SK-N-SH treated with all-trans-retinoic acid at 6 μM for 48 hours (cell line): ENCODE measurements around the gene HIF1AN.

Experiments used
- ATAC-seq: fragments of 200-7000 bp; cut with Tn5 transposase; 3 replicates; pipeline ENCODE4 v1.9.1; 2020; ENCODE audit warnings: mild to moderate bottlenecking, moderate library complexity
- ARNTL ChIP-seq: fragments of 450-650 bp; formaldehyde crosslinking; IDR thresholded peaks from 2 replicates; pipeline ENCODE4 v1.5.0; 2020; ENCODE audit warnings: low read depth, mild to moderate bottlenecking, moderate library complexity, borderline replicate concordance
- BACH2 ChIP-seq: fragments of 250-450 bp; sonication (Bioruptor Pico); IDR thresholded peaks from 2 replicates; pipeline ENCODE4 v1.9.0; 2021; ENCODE audit warnings: mild to moderate bottlenecking, borderline replicate concordance
- CREB5 ChIP-seq: fragments of 250-450 bp; sonication (Bioruptor Pico); IDR thresholded peaks from 2 replicates; pipeline ENCODE4 v1.5.1; 2020; ENCODE audit warnings: low read depth, mild to moderate bottlenecking, moderate library complexity
- CSDC2 ChIP-seq: fragments of 250-450 bp; sonication (Bioruptor Pico); IDR thresholded peaks from 2 replicates; pipeline ENCODE4 v1.5.0; 2020; ENCODE audit warnings: mild to moderate bottlenecking, moderate library complexity
- CSRNP3 ChIP-seq: fragments of 250-450 bp; sonication (Bioruptor Pico); IDR thresholded peaks from 2 replicates; pipeline ENCODE4 v1.5.1; 2021; ENCODE audit warnings: mild to moderate bottlenecking, moderate library complexity
- ESRRG ChIP-seq: fragments of 250-450 bp; sonication (Bioruptor Pico); IDR thresholded peaks from 2 replicates; pipeline ENCODE4 v1.6.1; 2021; ENCODE audit warnings: mild to moderate bottlenecking
- ISL1 ChIP-seq: fragments of 250-450 bp; sonication (Bioruptor Pico); IDR thresholded peaks from 2 replicates; pipeline ENCODE4 v2.1.2; 2022; ENCODE audit warnings: mild to moderate bottlenecking, moderate library complexity
- OSR1 ChIP-seq: fragments of 250-450 bp; sonication (Bioruptor Pico); IDR thresholded peaks from 2 replicates; pipeline ENCODE4 v1.8.0; 2022; ENCODE audit warnings: moderate library complexity, mild to moderate bottlenecking, inconsistent platforms
- PATZ1 ChIP-seq: fragments of 250-450 bp; sonication (Bioruptor Pico); IDR thresholded peaks from 2 replicates; pipeline ENCODE4 v1.8.0; 2020; ENCODE audit warnings: mild to moderate bottlenecking, moderate library complexity, borderline replicate concordance
- POU6F1 ChIP-seq: fragments of 250-450 bp; sonication (Bioruptor Pico); IDR thresholded peaks from 2 replicates; pipeline ENCODE4 v1.8.0; 2021; ENCODE audit warnings: low read depth, mild to moderate bottlenecking, moderate library complexity, borderline replicate concordance
- PPARA ChIP-seq: fragments of 250-450 bp; sonication (Bioruptor Pico); IDR thresholded peaks from 2 replicates; pipeline ENCODE4 v1.5.0; 2020; ENCODE audit warnings: mild to moderate bottlenecking, borderline replicate concordance
- RARB ChIP-seq: fragments of 250-450 bp; sonication (Bioruptor Pico); IDR thresholded peaks from 2 replicates; pipeline ENCODE4 v1.8.0; 2021; ENCODE audit warnings: mild to moderate bottlenecking, moderate library complexity
- SNAI2 ChIP-seq: fragments of 250-450 bp; sonication (Bioruptor Pico); IDR thresholded peaks from 2 replicates; pipeline ENCODE4 v1.5.0; 2020; ENCODE audit warnings: mild to moderate bottlenecking, moderate library complexity
- TCF4 ChIP-seq: fragments of 250-450 bp; sonication (Bioruptor Pico); IDR thresholded peaks from 2 replicates; pipeline ENCODE4 v1.8.0; 2021; ENCODE audit warnings: mild to moderate bottlenecking, moderate library complexity, borderline replicate concordance
- TSHZ2 ChIP-seq: fragments of 250-450 bp; sonication (Bioruptor Pico); IDR thresholded peaks from 2 replicates; pipeline ENCODE4 v1.5.0; 2020; ENCODE audit warnings: mild to moderate bottlenecking, moderate library complexity
- ZC3H10 ChIP-seq: fragments of 250-450 bp; sonication (Bioruptor Pico); IDR thresholded peaks from 2 replicates; pipeline ENCODE4 v1.5.1; 2021; ENCODE audit warnings: mild to moderate bottlenecking, moderate library complexity
- ZFP3 ChIP-seq: fragments of 250-450 bp; sonication (Bioruptor Pico); IDR thresholded peaks from 2 replicates; pipeline ENCODE4 v1.5.0; 2020; ENCODE audit warnings: mild to moderate bottlenecking, moderate library complexity
- ZFP30 ChIP-seq: fragments of 450-650 bp; formaldehyde crosslinking; IDR thresholded peaks from 2 replicates; pipeline ENCODE4 v1.5.0; 2022; ENCODE audit warnings: mild to moderate bottlenecking, moderate library complexity
- ZNF565 ChIP-seq: fragments of 450-650 bp; formaldehyde crosslinking; conservative IDR thresholded peaks from 2 replicates; pipeline ENCODE4 v1.5.0; 2020; ENCODE audit warnings: low read depth, mild to moderate bottlenecking, moderate library complexity
- ZNF70 ChIP-seq: fragments of 450-650 bp; formaldehyde crosslinking; IDR thresholded peaks from 2 replicates; pipeline ENCODE4 v1.5.0; 2020; ENCODE audit warnings: mild to moderate bottlenecking, moderate library complexity
- ZNF8 ChIP-seq: fragments of 450-650 bp; formaldehyde crosslinking; IDR thresholded peaks from 2 replicates; pipeline ENCODE4 v1.5.0; 2020; ENCODE audit warnings: mild to moderate bottlenecking, moderate library complexity

HIF1AN gene

GRCh38 chr10:100490531-100490930, 45.2 kb upstream of the HIF1AN start:
- ATAC-seq = no peak
- TF ChIP-seq ZFP30 (CRISPR knock-in tag) (no peak), OSR1 (CRISPR knock-in tag) (no peak), BACH2 (CRISPR knock-in tag) (no peak), ZNF8 (no peak), PATZ1 (no peak), RARB (CRISPR knock-in tag) (no peak), ESRRG (CRISPR knock-in tag) (no peak), TCF4 (CRISPR knock-in tag) (no peak), ZFP3 (CRISPR knock-in tag) (no peak), CSDC2 (no peak), ZNF70 (CRISPR knock-in tag) (no peak), SNAI2 (CRISPR knock-in tag) (no peak), ISL1 (CRISPR knock-in tag) (no peak), ARNTL (CRISPR knock-in tag) (no peak), POU6F1 (CRISPR knock-in tag) (no peak), ZNF565 (CRISPR knock-in tag) (no peak), ZC3H10 (CRISPR knock-in tag) (no peak)

- no peak for ATAC-seq
- TF ChIP-seq ZNF565 (CRISPR knock-in tag) = no peak
- TF ChIP-seq CREB5 (CRISPR knock-in tag) = no peak
- TF ChIP-seq OSR1 (CRISPR knock-in tag) = no peak
- no peak for TF ChIP-seq TSHZ2 (CRISPR knock-in tag)
- TF ChIP-seq PPARA (CRISPR knock-in tag) = no peak
- no peak for TF ChIP-seq ZNF8
- TF ChIP-seq ESRRG (CRISPR knock-in tag) = no peak
- no peak for TF ChIP-seq PATZ1
- no peak for TF ChIP-seq BACH2 (CRISPR knock-in tag)
These were observed 39.2 kb upstream of the HIF1AN start for GRCh38 chr10:100496567-100496966.

GRCh38 chr10:100498059-100498458, 37.7 kb upstream of the HIF1AN start:
- ATAC-seq = no peak
- TF ChIP-seq TSHZ2 (CRISPR knock-in tag) (no peak), BACH2 (CRISPR knock-in tag) (no peak), TCF4 (CRISPR knock-in tag) (no peak), OSR1 (CRISPR knock-in tag) (no peak), CSRNP3 (CRISPR knock-in tag) (no peak), PPARA (CRISPR knock-in tag) (no peak), ISL1 (CRISPR knock-in tag) (no peak), PATZ1 (no peak), CSDC2 (no peak), ZC3H10 (CRISPR knock-in tag) (no peak), ARNTL (CRISPR knock-in tag) (no peak)
